NCI-H524 (cell line): ENCODE results near the gene DMD.

ENCODE experiments used
- DNase-seq, 2 experiments: peaks; one replicate each; lab custom pipeline; 2025; lab: John Stamatoyannopoulos, UW

The DMD gene

DNA sequence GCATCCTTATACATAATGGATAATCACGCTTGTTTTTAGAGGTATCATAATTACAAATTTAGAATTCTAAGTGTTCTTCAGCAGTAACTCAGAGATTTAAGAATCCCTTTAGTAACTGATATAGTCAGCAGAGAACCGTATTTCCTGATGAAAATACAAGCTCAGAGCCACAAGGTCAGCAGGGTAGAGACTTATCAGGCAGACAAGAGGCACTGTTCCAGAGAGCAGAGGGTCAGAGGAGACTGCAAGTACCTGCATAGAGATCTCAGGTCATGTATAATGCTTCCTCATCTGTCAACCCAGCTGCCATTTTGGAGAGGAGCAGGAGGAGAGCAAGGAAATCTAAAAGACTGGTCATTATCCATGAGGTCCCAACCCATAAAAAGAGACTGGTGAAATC is 1352.4 kb downstream of the DMD start:
- no peak for DNase-seq

DNA sequence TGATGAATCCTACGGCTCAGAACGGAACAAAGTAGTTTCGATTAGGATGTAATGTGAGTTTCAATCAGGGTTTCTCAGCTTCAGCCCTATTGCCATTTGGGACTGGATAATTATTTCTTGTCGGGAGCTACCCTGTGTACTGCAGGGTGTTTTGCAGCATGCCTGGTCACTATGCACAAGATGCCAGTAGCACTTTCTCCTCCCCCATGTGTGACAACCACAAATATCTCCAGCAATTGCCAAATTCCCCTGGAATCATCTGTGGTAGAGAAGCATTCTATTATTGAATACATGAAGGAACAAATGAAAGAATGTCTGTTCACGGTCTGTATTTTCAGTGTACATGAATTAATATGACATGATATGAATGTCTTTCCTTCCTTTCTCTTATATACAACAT is 1356.6 kb downstream of the DMD start:
- no peak for DNase-seq

DNA sequence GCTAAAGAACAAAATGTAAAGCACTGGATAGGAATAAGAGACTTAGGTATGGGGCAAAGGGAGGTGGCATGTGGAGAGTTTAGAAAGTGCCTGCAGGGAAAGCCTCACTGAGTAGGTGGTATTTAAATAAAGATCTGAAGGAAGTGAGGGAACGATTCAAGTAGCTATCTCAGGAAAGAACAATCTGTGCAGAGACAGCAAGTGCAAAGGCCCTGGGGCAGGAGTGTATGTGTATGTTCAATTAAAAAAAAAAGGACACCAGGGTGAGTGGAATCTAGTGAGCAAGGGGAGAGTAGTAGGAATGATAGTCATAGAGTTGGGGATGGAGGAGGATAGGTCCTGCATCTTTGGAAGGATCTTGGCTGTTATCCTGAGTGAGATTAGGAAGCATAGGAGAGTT is 1359.6 kb downstream of the DMD start:
- no peak for DNase-seq

DNA sequence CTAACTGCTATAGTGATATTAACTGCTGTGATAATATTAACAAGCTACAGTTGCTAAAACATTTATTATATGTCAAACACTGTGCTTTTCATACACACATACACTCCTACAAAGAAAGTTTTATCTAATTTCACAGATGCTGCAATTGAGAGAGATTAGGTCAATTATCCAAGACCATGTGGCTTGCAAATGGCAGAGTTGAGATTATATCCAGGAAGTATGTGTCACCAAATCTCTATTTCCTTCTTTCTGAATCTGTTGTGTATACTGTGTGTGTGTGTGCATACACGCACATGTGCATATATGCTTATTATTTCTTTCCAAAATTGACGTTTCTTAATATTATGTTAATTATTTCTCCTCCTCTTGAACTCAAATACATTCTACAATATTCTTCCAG is 1363.6 kb downstream of the DMD start:
- DNase-seq: no peak

DNA sequence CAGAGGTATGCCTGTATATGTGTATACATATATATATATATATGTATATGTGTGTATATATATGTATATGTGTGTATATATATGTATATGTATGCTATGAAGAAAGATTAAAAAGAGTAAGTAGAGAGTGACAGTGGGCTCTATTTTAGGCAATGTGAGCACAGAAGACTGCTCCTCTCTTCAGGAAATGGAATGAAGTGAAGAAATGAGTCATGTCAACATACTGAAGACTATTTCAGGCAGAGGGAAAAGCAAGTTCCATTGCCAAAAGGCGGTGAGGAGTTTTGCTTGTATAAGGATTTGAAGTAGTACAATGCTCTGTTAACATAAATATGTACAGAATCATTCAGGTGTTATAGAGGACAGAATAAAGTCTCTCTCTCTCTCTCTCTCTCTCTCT is 1366.3 kb downstream of the DMD start:
- DNase-seq: no peak

DNA sequence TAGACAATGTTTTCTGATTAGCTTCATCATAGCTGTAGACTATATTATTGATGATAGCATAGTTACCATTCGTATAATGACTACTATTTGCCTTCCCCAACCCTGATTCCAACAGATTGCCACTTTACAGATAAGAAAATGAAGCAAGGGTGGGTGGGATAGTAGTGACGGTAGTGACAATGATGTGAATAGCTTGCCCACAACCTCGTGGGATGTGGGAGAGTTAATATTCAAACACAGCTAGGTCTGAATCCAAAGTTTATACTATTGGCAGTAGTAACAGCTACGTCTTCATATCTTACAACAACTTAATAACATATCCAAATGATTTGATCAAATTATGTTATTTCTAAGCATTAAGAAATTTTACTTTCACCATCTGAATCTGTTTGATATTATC is 1372.7 kb downstream of the DMD start:
- DNase-seq: no peak

DNA sequence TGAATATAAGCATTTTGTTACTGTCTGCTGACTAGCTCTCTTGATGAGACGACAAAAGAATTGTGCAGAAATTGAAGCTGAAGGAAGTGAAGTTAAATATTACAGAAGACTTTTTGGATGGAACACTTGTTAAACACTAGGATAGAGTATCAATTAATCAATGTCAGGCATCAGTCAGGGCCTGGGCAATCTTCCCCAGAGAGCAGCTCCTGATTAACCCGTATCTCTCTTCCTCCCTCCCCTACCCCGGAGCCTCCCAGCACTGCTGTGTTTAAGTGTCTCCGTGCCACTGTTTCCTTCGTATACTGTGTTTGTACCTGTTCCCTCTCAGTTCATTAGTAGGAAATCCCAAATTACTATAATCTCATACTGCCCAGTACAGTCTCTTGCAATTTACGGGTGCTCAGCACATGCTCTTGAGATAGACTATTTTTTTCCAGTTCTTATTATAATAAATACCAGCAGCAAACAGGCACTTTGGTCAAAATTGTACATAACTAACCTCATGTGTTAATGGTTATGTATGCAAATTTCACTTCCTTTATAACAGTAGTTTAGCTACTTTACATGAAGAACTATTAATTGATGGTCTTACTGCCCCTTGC is 1373.8 kb downstream of the DMD start:
- DNase-seq: no peak

DNA sequence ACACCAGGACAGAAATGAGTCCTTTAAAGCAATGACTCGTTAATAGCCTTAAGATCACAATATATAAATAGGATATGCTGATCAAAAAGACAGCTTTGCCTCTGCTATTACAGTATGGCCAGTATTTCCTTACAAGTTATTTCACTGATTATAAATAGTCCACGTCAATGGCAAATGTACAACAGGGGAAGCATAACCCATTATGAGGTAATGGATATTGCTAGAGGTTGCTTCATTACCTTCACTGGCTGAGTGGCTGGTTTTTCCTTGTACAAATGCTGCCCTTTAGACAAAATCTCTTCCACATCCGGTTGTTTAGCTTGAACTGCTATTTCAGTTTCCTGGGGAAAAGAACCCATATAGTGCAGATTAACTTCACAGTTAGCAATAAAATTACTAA is 1374.9 kb downstream of the DMD start:
- no peak for DNase-seq

DNA sequence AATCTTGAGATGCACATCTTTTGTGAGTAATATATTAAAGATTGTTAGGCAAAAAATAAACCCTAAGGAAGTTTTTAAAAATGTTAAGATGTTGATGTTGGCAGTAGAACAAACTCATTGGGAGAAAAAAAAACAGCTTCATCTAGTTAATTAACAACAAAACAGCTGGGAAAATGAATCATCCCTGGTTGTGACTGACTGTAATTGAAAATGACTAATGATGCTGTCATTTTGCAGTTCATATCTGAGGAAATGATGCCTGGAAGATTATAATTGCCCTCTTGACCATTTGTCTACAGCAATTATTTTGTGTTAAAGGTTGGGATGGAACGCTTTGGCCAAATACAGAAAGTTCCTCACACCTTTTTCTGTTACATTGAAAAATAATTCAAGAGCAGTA is 1379.1 kb downstream of the DMD start:
- DNase-seq: no peak

DNA sequence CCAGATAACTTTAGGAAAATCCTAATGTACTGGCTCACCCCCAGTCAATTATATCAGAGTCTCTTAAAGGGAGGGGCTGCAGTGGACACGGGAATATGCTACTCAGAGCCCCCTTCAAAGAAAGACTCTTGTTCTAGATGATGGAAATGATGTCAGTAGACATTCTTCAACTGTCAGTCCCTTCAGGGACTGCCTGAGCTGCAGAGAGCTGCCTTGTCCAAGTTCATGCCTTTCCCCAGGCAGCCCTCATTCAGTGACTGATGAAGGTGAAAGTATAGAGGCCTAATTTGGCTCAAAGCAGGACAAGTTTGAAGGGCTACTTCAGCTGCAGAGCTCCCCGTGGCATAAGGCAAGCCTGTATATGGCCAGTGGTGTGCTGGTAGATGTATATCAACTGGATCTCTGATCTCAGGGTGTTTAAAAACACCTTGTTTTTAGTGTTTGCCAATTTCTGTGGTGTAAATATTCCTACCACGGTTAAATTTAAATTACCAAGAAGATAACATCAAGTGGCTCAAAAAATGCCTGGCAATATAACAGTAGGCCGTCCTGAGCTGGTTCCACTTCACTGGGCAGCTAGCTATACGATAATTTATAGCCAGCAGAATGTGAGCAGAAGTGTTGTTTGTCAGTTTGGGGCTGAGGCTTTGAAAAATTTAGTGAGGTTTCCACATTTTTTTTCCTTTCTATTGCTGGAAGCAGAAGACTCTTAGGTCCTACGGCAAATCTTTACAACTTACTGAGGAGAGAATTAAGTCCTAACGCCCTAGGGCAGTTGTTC is 1390.7 kb downstream of the DMD start:
- no peak for DNase-seq

DNA sequence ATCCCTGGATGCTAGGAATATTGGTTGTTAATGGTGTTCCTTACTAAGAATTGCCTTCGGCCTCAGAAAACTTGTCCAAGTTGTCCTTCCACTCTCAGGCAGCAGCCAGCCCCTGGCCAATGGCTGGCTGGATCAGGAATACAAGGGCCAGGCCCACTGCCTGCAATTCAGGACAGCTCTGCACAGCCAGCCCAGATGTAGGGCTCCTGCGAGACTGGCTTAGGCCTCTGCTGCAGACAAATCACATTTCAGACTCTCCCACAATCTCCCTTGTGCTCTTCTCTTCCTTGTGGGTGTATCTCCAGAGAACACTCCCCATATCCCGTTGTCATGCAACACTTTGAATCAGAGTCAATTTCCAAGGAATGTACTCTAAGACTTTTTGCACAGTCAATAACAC is 1391.9 kb downstream of the DMD start:
- DNase-seq: no peak

DNA sequence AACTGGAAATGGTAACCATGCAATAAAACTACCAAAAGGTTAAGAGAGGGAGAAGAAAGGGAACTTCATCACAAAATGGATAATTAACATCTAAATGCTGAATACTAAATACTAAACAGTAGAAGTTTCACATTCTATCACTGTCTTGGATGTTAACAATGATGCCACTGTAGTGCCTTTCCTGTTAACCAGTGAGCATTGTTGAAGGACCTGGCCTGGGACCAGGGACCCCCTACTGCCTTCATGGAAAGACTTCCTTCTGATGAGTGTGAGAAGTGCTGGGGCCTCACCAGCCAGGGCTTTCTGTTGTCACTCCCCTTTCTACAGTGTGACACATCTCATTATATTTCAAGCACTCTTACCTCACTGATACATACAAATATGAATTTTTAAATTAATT is 1400.2 kb downstream of the DMD start:
- no peak for DNase-seq

DNA sequence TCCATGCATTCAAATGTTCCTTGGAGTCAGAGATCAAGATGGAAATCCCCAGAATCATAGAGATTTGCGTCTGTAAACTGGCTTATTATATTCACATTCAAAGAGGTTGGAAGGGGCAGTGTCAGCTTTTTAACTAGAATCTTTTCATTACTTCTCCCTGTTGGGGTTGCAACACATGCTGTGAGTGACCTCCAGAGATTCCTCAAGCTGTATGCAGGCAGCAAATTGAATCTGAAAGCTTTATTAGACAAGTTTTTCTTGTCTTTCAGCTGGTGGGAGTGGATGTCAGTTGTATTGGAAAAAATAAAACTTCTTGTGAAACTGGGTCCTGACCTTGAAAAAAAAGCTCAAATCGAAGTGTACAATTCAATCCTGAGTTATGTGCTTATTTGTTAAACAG is 1403.0 kb downstream of the DMD start:
- DNase-seq: no peak

DNA sequence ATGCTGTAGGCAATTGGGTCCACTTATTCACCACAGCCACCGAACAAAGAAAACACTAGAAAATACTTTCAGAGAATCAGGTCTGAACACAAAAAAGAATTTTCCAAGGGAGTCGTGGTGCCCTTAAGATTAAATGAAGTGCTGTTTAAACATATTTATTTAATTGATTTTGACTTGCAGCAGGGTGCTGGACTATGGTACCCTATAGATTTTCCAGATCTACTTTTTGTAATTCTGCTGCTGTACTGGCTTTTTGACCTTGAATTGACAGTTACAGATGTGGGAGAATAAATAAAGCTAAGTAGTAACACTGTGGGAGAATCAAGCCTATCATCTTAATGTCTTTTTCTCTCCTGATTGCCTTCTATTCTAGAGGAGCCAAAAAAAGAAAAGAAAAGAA is 1404.2 kb downstream of the DMD start:
- no peak for DNase-seq

DNA sequence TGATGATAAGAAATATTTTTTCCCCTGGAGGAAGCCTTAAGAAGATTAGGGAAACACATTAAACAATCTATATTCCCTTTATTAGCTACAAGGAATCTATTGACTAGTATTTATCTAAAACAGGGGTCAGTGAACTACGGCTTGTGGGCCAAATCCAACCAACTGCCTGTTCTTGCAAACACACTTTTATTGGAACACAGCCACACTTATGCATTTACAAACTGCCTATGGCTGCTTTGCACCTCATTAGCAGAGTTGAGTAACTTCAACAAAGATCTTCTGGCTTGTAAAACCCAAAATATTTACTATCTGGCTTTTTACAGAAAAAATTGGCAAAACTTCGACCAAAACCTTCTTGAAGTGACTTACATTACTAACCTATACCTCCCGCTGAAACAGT is 1405.6 kb downstream of the DMD start:
- no peak for DNase-seq

DNA sequence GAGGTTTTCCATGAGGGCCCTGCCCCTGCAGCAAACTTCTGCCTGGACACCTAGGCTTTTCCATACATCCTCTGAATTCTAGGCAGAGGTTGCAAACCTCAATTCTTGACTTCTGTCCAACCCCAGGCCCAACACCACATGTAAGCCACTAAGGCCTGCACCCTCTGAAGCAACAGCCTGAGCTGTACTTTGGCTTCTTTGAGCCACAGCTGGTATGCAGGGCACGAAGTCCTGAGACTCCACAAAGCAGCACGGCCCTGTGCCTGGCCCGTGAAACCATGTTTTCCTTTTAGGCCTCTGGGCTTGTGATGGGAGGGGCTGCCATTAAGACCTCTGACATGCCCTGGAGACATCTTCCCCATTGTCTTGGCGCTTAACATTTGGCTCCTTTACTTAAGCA is 1411.1 kb downstream of the DMD start:
- no peak for DNase-seq

DNA sequence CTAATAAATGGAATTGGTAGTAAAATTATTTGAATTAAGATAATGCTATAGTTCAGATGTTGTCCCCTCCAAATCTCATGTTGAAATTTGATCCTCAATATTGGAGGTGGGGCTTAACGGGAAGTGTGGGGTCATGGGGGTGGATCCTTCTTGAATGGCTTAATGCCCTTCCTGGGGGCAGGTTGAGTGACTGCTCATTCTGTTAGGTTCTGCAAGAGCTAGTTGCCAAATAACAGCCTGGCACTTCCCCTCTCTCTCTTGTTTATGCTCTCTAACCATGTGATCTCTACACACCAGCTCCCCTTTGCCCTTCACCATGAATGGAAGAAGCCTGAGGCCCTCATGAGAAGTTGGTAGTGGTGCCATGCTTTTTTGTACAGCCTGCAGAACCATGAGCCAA is 1414.7 kb downstream of the DMD start:
- DNase-seq: no peak

DNA sequence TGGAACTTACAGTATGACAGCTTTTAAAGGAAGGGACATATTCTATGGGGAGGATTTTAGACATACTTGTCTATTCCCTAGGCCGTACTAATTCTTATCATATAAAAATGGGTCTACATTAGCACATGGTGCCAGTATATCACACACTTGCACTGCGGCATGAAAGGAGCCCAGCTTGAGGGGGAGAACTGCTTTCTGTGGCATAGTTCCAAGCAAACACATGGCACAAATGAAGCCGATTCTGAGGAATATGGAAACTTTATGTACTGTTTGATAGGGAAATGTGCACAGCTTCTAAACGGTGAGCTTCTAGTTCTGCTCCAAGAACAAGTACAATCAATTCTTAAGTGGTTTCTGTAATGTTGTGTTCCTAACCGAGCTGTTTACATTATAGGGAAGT is 1463.9 kb downstream of the DMD start:
- no peak for DNase-seq

DNA sequence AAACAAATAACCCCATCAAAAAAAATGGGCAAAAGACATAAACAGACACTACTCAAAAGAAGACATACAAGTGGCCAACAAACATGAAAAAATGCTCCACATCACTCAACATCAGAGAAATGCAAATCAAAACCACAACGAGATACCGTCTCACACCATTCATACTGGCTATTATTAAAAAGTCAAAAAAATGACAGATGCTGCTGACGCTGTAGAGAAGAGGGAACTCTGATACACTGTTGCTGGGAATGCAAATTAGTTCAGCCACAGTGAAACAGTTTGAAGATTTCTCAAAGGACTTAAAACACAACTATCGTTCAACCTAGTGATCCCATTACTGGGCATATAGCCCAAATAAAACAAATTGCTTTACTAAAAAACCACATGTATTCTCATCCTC is 1468.3 kb downstream of the DMD start:
- no peak for DNase-seq

DNA sequence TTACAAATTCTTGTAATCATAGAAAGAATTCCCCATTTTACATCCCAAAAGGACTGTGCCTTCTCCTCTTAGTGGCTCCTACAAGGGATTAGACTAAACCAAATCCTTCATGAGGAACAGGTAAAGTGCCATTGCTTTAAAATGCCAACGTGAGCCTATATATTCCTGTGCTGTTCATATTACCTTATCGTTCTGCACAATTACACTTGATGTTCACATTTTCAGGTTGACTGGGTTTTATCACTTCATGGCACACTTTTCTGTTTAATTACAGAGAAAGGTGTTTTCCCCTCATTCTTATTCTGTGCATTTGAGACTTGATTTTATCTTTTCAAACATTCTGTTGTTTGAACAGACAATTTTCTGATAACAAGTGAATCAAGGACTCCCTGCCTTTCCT is 1493.9 kb downstream of the DMD start:
- DNase-seq: no peak

DNA sequence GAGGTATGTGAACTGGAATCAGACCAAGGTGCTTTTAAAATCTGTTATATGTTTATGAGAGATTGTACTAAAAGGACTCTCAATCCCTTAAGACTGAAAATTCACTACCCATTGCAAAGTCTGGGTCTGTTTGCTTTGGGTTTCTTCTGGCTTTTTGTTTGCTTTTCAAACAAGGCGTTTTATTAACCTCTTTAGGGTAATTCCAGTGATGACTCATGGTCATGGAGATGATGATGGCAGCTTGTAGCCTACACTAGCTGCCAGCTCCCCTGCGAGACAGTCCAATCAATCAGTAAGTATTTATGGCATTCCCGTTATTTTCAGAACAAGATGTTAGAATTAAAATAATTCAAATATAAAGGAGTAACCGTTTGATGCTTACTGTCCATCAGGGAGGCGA is 1495.7 kb downstream of the DMD start:
- no peak for DNase-seq

DNA sequence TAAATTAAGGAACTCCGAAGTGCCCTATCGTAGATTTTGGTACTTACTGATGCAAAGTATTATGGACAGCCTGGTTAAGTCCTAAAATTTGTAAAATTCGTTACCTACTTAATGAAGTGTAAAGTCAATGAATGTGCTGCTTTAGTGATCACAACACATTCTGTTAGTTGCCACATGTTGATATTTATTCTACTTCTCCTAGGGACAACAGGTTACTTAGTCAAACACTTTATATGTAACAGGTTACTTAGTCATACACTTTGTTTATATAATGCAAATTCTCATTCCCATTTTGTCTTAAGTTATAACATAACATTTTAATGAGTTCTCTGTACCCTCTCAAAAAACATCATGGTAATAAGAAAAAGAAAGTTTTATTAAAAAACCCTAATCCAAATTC is 1496.6 kb downstream of the DMD start:
- DNase-seq: no peak

DNA sequence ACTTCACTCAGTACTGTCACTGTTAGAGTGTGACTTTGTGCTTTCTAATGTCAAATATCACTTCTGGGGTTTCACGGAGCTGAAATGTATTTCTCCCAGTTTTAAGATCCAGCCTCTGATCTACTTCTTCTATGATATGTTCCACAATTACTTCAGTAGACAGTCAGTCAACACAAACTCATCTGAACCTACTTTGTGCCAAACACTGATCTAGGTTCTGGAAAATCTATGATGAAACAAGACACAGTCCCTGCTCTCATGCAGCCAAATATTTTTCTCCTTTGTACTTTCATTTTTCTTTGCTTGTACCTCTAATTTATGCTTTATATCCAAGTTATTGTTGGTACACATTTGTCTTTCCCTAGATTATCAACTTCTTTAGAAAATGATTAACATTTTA is 1498.2 kb downstream of the DMD start:
- no peak for DNase-seq

DNA sequence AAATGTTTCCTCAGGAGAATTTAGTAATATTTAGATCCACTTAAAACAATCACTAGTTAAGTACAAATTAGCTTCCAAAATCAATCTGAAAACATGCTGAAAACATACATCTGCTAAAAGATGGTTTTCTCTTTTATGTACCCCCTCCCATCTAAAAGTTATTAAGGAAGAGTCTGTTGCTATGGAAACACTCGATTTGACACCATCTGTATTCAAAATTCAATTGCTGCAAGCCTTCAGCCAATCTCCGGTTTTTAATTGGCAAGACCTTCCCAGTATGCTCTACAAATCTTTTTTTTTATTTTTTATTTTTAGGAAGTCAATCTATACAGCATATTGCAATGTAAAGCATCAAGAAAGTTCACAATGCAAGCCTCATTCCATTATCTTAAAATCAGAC is 1500.2 kb downstream of the DMD start:
- no peak for DNase-seq
